Gastrocnemius medialis (tissue), 4 donors: Measurements from ENCODE around the gene WNT9B. TPM values are rescaled to one million over a fixed set of nuclear protein-coding genes. Genes with fewer than 3 reads are reported as not detected.
"Not testable (repeated sequence)": the region's sequence is repeated elsewhere in the genome, so short reads cannot be mapped to it uniquely, and the experiment has no call there.

ENCODE experiments used
- ATAC-seq, 2 donors: fragments of 150-250 bp; one replicate each; pipeline ENCODE4 v1.9.1; 2016
- DNase-seq, 2 donors: peaks; one replicate each; pipeline ENCODE4 v3.0.0-alpha.2; 2019
- H3K27ac ChIP-seq, 4 donors: fragments of 200-600 bp; sonication (generic); 1 replicate in 1 of 4; 2 replicates in 3 of 4; pipeline ENCODE4 v1.5.1; 2016 to 2018; ENCODE audit warnings: mild to moderate bottlenecking in 2 of 4, moderate library complexity in 1 of 4
- H3K27me3 ChIP-seq, 3 donors: fragments of 200-600 bp; sonication (generic) in 2 of 3; 1 replicate in 1 of 3; 2 replicates in 2 of 3; pipeline versions ENCODE4 v1.5.1 to v1.6.0; 2016 to 2019; ENCODE audit warnings: mild to moderate bottlenecking in 1 of 3, moderate library complexity in 1 of 3
- H3K36me3 ChIP-seq, 2 donors: fragments of 200-600 bp; sonication (generic) in 1 of 2; one replicate each; pipeline ENCODE4 v1.5.1; 2017 to 2018
- H3K4me1 ChIP-seq, 2 donors: fragments of 200-600 bp; sonication (generic) in 1 of 2; one replicate each; pipeline ENCODE4 v1.5.1; 2016 to 2017; ENCODE audit warnings: mild to moderate bottlenecking in 2 of 2
- H3K4me3 ChIP-seq, 4 donors: fragments of 200-600 bp; sonication (generic) in 3 of 4; 1 replicate in 1 of 4; 2 replicates in 3 of 4; pipeline ENCODE4 v1.5.1; 2016 to 2019; ENCODE audit warnings: mild to moderate bottlenecking in 2 of 4
- H3K9me3 ChIP-seq, 3 donors: fragments of 200-600 bp; sonication (generic) in 2 of 3; 1 replicate in 1 of 3; 2 replicates in 2 of 3; pipeline ENCODE4 v1.5.1; 2016 to 2019
- POLR2A ChIP-seq, 2 donors: fragments of 450-650 bp; IDR thresholded peaks; one replicate each; pipeline ENCODE4 v1.6.1; 2017; ENCODE audit warnings: antibody characterized with exemption in 2 of 2, mild to moderate bottlenecking in 2 of 2, moderate library complexity in 2 of 2
- in situ Hi-C, 4 donors: fragments of 200-750 bp; cut with MboI; loops; one replicate each; pipeline versions ENCODE4 v1.15.0 to v1.8.0; 2017; ENCODE audit warnings: low sequenced_read_pairs in 4 of 4
- intact Hi-C: fragments of 100-400 bp; cut with DNase I; formaldehyde crosslinking; loops from one replicate; pipeline ENCODE4 v1.15.1; 2023; ENCODE audit warnings: low total_unique reads
- total RNA-seq, 4 donors: library from RNA; depleted of rRNA; stranded (reverse); fragments of >200 nt; gene quantifications; one replicate each; pipeline versions ENCODE4 v1.1.0 to v1.2.3, GENCODE V29; 2016
- TF ChIP-seq, protein P1 (sequence below), 5 experiments: fragments of 450-650 bp in 3 of 5; fragments of 200-600 bp in 2 of 5; sonication (generic) in 2 of 5; IDR thresholded peaks in 4 of 5; conservative IDR thresholded peaks in 1 of 5; 1 replicate in 4 of 5; 2 replicates in 1 of 5; pipeline ENCODE4 v1.5.1; 2016 to 2019; ENCODE audit warnings: antibody characterized with exemption in 5 of 5, mild to moderate bottlenecking in 3 of 5, moderate library complexity in 3 of 5

The WNT9B gene
- total RNA-seq, 4 donors from 2014 or later = 0.40 TPM; not detected in 3

DNA sequence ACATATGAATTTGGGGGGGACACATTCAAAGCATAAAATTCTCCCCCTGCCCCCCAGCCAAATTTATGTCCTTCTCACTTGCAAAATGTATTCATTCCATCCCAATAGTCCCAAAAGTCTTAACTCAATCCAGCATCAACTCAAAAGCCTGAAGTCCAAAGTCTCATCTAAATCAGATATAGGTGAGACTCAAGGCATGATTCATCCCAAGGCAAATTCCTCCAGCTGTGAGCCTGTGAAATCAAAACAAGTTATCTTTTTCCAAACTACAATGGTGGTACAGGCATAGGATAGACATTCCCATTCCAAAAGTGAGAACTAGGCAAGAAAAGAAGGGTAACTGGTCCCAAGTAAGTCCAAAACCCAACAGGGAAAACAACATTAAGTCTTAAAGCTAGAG is 65.7 kb downstream of the WNT9B start:
- no peaks in the 10 kb centered on the region for H3K36me3 ChIP-seq
- no peak overlapping the region for H3K27ac ChIP-seq
- intact Hi-C loops = no loop called here
- H3K4me3 ChIP-seq = no peak overlapping the region
- H3K9me3 ChIP-seq = no peaks in the 10 kb centered on the region
- DNase-seq (no peak), ATAC-seq (no peak)
- in situ Hi-C loops = no loop called here
- H3K27me3 ChIP-seq = no peaks in the 10 kb centered on the region
- no peaks in the 10 kb centered on the region for H3K4me1 ChIP-seq
- TF ChIP-seq, protein P1, sequence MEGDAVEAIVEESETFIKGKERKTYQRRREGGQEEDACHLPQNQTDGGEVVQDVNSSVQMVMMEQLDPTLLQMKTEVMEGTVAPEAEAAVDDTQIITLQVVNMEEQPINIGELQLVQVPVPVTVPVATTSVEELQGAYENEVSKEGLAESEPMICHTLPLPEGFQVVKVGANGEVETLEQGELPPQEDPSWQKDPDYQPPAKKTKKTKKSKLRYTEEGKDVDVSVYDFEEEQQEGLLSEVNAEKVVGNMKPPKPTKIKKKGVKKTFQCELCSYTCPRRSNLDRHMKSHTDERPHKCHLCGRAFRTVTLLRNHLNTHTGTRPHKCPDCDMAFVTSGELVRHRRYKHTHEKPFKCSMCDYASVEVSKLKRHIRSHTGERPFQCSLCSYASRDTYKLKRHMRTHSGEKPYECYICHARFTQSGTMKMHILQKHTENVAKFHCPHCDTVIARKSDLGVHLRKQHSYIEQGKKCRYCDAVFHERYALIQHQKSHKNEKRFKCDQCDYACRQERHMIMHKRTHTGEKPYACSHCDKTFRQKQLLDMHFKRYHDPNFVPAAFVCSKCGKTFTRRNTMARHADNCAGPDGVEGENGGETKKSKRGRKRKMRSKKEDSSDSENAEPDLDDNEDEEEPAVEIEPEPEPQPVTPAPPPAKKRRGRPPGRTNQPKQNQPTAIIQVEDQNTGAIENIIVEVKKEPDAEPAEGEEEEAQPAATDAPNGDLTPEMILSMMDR (IDR thresholded peaks at IDR 0.05 in 4 of 5, conservative IDR thresholded peaks at IDR 0.05 in 1 of 5) = no peak
- no peak for TF ChIP-seq POLR2A (IDR thresholded peaks at IDR 0.05)

DNA sequence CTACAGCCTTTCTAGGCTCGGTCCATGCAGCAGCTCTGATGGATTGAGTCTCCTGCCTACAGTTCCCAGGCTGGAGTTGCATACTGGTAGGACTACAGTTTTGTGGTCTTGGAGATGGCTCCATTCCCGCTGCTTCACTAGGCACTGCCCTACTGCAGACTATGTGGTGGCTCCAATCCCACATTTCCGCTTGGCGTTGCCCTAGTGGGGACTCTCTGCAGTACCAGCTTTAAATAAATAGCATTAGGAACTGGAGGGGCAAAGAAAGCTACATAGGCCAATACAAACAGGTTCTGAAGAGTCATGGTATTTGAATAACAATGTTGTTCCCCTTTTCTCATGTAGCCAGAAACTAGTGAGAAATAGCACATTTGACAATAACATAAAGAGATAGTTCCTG is 66.1 kb downstream of the WNT9B start:
- Histone ChIP-seq H3K27ac (no peak overlapping the region), H3K36me3 (no peaks in the 10 kb centered on the region), H3K4me3 (no peak overlapping the region), H3K4me1 (no peaks in the 10 kb centered on the region), H3K27me3 (no peaks in the 10 kb centered on the region), H3K9me3 (no peaks in the 10 kb centered on the region)
- no peak for DNase-seq
- TF ChIP-seq, protein P1 (IDR thresholded peaks at IDR 0.05 in 4 of 5, conservative IDR thresholded peaks at IDR 0.05 in 1 of 5) = no peak
- TF ChIP-seq POLR2A (IDR thresholded peaks at IDR 0.05) = no peak
- no peak for ATAC-seq
- in situ Hi-C loops (no loop called here), intact Hi-C loops (no loop called here)

DNA sequence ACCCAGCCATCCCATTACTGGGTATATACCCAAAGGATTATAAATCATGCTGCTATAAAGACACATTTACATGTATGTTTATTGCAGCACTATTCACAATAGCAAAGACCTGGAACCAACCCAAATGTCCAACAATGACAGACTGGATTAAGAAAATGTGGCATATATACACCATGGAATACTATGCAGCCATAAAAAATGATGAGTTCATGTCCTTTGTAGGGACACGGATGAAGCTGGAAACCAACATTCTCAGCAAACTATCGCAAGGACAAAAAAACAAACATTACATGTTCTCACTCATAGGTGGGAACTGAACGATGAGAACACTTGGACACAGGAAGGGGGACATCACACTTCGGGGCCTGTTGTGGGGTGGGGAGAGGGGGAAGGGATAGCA is 70.6 kb downstream of the WNT9B start:
- peak overlapping the region; percentile 80 to 96 (median 92) for H3K4me3 ChIP-seq
- in situ Hi-C loops, intact Hi-C loops: not testable (repeated sequence)

DNA sequence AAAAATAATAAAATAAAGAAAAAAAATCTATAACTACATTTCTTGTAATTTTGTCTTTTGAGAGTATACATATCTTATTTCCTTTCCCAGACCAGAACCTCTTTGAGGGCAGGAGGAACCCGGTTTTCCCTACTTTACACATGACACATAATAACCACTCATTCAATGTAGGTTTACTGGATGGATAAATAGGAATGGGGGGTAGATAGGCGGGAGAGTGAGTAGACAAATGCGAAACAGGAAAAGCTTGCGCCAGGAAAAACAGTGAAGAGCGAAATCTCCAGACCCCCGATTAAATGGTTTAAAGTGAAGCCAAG is 71.1 kb downstream of the WNT9B start:
- in situ Hi-C loops (no loop called here), intact Hi-C loops (no loop called here)
- TF ChIP-seq, protein P1 (IDR thresholded peaks at IDR 0.05 in 4 of 5, conservative IDR thresholded peaks at IDR 0.05 in 1 of 5) = no peak
- no peak for TF ChIP-seq POLR2A (IDR thresholded peaks at IDR 0.05)
- Histone ChIP-seq H3K9me3 (no peaks in the 10 kb centered on the region), H3K4me3 (peak overlapping the region; percentile 80 to 96 (median 92)), H3K27ac (peak overlapping the region; percentile 90 to 92 (median 92)), H3K4me1 (peaks cover 28 to 32% of the 10 kb centered on the region in 2 donors), H3K27me3 (no peaks in the 10 kb centered on the region), H3K36me3 (no peaks in the 10 kb centered on the region)
- no peak for DNase-seq
- peak in 1 of 2 donors; percentile 15 for ATAC-seq

More for the DNA sequence above, 70.6 kb downstream of the WNT9B start:
- ATAC-seq, DNase-seq, H3K27me3 ChIP-seq, H3K9me3 ChIP-seq, H3K36me3 ChIP-seq: not testable (repeated sequence)
- H3K4me1 ChIP-seq = peaks cover 27% of the 10 kb centered on the region in 2 donors
- peak overlapping the region in 1 of 4 donors; percentile 91 for H3K27ac ChIP-seq

DNA sequence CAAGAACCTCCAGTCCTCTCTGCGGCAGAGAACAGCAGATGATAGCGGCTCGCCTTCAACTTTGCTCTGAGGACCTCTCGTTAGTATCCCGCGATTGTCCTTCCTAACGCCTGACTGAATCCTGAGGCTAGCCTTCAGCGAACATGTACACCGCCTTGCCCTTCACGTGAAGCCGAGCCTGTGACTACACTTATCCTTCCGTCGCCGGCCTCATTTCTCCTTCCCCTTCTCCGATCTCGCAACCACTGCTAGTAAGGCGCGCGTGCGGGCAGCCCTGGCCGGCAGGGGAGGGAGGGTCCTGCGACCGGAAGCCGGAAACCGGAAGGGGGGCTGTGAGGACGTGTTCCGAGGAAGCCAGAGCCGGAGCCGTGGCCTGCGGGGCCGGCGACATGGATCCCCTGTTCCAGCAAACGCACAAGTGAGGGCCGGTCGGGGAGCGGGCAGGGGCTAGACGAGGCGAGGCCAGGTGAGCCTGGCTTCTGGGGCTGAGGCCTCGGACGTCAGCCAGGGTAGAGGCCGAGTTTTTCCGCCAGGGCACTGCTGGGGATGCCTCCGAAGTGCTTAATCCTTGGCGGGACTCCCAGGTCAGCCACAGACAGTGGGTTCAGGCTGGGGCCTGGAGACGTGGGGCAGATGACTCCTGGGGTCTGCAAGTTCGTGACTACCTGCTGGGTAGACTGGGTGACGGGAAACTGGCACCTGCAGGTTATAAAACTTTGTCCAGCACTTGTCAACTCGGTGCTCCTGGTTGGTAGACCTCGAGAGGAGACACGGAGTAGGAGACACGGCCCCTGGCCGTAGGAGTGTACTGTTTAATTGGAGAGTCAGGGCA is 71.6 kb downstream of the WNT9B start, which contains the start of gene GOSR2:
TSS of gene GOSR2 (plus strand) at position 357 of the 832 bp plus-strand sequence. CDS start at position 390, 33 bp downstream.
- H3K36me3 ChIP-seq = no peaks in the 10 kb centered on the region
- H3K4me1 ChIP-seq = peaks cover 28 to 34% of the 10 kb centered on the region in 2 donors
- no peaks in the 10 kb centered on the region for H3K27me3 ChIP-seq
- peak within 1 kb of the TSS; percentile 90 to 92 (median 92) for H3K27ac ChIP-seq
- no peaks in the 10 kb centered on the region for H3K9me3 ChIP-seq
- peak within 1 kb of the TSS; percentile 80 to 96 (median 92) for H3K4me3 ChIP-seq
- TF ChIP-seq, protein P1 (IDR thresholded peaks at IDR 0.05 in 4 of 5, conservative IDR thresholded peaks at IDR 0.05 in 1 of 5) = peak in 3 of 5 experiments; percentile 9 to 30 (median 14)
- peak; percentile 66 to 94 for TF ChIP-seq POLR2A (IDR thresholded peaks at IDR 0.05)
- intact Hi-C loops = no loop called here
- ATAC-seq = peak; percentile 98 to 99
- peak; percentile 70 to 81 for DNase-seq
- in situ Hi-C loops = no loop called here
